ENCODE measurements around the gene CTXN3. TPM values are rescaled to one million over a fixed set of nuclear protein-coding genes. Genes with fewer than 3 reads are reported as not detected.

Gene CTXN3
- total RNA-seq, 4 donors from 2014 or later = not detected

DNA sequence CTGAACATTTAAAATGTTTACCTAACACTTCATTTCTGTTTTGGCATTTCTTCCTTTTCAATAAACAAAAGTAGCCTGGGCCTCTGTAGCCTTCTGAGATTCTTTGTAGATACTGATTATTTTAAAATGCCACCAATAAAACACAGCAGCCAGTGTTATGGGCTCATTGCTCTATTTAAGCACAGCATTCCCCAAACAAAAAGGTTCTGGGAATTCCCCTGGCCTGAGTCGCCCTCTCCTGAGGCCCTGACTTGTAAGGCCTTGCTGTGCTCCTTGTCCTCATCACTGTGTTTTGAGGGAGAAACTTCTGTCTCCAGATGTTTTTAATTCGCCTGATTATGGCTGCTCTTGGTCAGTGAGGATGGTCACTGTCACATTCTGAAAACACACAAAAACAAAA is 33.0 kb upstream of the CTXN3 start:
- no peaks in the 10 kb centered on the region for H3K4me1 ChIP-seq
- H3K9me3 ChIP-seq = peaks cover 3% of the 10 kb centered on the region
- H3K27ac ChIP-seq = no peak overlapping the region
- no peak overlapping the region for H3K4me3 ChIP-seq
- DNase-seq (ENCODE audit: low spot score in 2 of 2) = no peak
- 54% methylated on average over 2 of the region's 2 CpGs for WGBS
- no peaks in the 10 kb centered on the region for H3K36me3 ChIP-seq
- TF ChIP-seq POLR2AphosphoS5 (IDR thresholded peaks at IDR 0.05) (no peak), POLR2A (IDR thresholded peaks at IDR 0.05) (no peak), EP300 (IDR thresholded peaks at IDR 0.05) (no peak)
- TF ChIP-seq, protein P1, sequence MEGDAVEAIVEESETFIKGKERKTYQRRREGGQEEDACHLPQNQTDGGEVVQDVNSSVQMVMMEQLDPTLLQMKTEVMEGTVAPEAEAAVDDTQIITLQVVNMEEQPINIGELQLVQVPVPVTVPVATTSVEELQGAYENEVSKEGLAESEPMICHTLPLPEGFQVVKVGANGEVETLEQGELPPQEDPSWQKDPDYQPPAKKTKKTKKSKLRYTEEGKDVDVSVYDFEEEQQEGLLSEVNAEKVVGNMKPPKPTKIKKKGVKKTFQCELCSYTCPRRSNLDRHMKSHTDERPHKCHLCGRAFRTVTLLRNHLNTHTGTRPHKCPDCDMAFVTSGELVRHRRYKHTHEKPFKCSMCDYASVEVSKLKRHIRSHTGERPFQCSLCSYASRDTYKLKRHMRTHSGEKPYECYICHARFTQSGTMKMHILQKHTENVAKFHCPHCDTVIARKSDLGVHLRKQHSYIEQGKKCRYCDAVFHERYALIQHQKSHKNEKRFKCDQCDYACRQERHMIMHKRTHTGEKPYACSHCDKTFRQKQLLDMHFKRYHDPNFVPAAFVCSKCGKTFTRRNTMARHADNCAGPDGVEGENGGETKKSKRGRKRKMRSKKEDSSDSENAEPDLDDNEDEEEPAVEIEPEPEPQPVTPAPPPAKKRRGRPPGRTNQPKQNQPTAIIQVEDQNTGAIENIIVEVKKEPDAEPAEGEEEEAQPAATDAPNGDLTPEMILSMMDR (IDR thresholded peaks at IDR 0.05) = no peak
- H3K27me3 ChIP-seq = no peaks in the 10 kb centered on the region

GRCh38 chr5:127619908-127620479 is 28.9 kb upstream of the CTXN3 start:
- no peak for TF ChIP-seq POLR2A (IDR thresholded peaks at IDR 0.05)
- TF ChIP-seq, protein P1 (IDR thresholded peaks at IDR 0.05) = no peak
- no peak for TF ChIP-seq POLR2AphosphoS5 (IDR thresholded peaks at IDR 0.05)
- no peak for TF ChIP-seq EP300 (IDR thresholded peaks at IDR 0.05)
- no peaks in the 10 kb centered on the region for H3K27me3 ChIP-seq

DNA sequence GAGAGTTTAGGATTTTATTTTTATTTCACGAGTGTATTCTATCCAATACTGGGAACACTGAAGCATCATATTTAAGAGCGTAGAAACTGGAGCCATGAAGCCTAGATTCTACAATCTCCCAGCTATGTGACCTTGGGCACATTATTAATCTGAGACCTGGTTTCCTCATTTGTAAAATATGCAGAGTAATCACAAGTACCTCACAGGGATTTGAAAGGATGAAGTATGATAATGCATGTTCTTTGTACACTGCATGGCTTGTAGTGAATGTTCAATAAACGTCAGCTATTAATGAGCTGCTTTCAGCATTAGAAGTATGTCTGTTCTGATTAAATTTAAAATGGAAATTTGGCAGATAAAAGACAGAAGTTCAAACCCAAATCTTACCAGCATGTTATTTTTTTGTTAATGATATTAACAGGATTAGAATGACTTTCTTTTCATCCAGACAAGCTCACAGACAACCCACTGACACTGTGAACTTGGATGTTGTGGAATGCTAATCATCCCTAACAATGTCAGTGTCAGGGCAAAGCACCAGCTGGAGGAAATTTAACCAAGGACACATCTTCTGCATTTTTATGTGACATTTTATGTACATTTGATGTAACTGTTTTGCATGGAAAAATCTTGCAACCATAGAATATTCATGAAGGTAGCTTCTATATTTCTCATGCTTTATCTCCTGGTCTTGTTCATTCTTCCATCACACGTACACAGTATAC is 27.1 kb upstream of the CTXN3 start:
- H3K9me3 ChIP-seq = peaks cover 3% of the 10 kb centered on the region
- no peaks in the 10 kb centered on the region for H3K27me3 ChIP-seq
- WGBS = 82% methylated on average over 4 of the region's 4 CpGs
- no peaks in the 10 kb centered on the region for H3K4me1 ChIP-seq
- no peaks in the 10 kb centered on the region for H3K36me3 ChIP-seq
- no peak overlapping the region for H3K27ac ChIP-seq
- H3K4me3 ChIP-seq = no peak overlapping the region
- DNase-seq (ENCODE audit: low spot score in 2 of 2) = no peak
- TF ChIP-seq, protein P1 (IDR thresholded peaks at IDR 0.05) = no peak
- TF ChIP-seq EP300 (IDR thresholded peaks at IDR 0.05) (no peak), POLR2A (IDR thresholded peaks at IDR 0.05) (no peak), POLR2AphosphoS5 (IDR thresholded peaks at IDR 0.05) (no peak)

More at GRCh38 chr5:127619908-127620479, 28.9 kb upstream of the CTXN3 start:
- Histone ChIP-seq H3K9me3 (peaks cover 3% of the 10 kb centered on the region), H3K36me3 (no peaks in the 10 kb centered on the region), H3K27ac (no peak overlapping the region), H3K4me1 (no peaks in the 10 kb centered on the region), H3K4me3 (no peak overlapping the region)
- no peak for DNase-seq (ENCODE audit: low spot score in 2 of 2)
- WGBS = 75% methylated on average over 5 of the region's 5 CpGs

GRCh38 chr5:127634007-127634406 is 14.9 kb upstream of the CTXN3 start:
- H3K27ac ChIP-seq = no peak overlapping the region
- no peaks in the 10 kb centered on the region for H3K9me3 ChIP-seq
- H3K4me1 ChIP-seq = no peaks in the 10 kb centered on the region
- no peak overlapping the region for H3K4me3 ChIP-seq
- TF ChIP-seq POLR2AphosphoS5 (IDR thresholded peaks at IDR 0.05) = no peak
- no peaks in the 10 kb centered on the region for H3K36me3 ChIP-seq
- no peak for DNase-seq (ENCODE audit: low spot score in 2 of 2)
- H3K27me3 ChIP-seq = no peaks in the 10 kb centered on the region

- Histone ChIP-seq H3K4me3 (no peak overlapping the region), H3K9me3 (no peaks in the 10 kb centered on the region), H3K4me1 (no peaks in the 10 kb centered on the region), H3K27ac (no peak overlapping the region), H3K27me3 (no peaks in the 10 kb centered on the region), H3K36me3 (no peaks in the 10 kb centered on the region)
- no peak for TF ChIP-seq POLR2AphosphoS5 (IDR thresholded peaks at IDR 0.05)
- TF ChIP-seq, protein P1 (IDR thresholded peaks at IDR 0.05) = no peak
- DNase-seq (ENCODE audit: low spot score in 2 of 2) = no peak
- WGBS = 82% methylated on average over 2 of the region's 2 CpGs
These were observed 9.1 kb upstream of the CTXN3 start for GRCh38 chr5:127639828-127640227.
